Ishikawa (cell line): ENCODE measurements around the gene DAB1.

Source experiments
- CEBPB ChIP-seq: IDR thresholded peaks from 2 replicates; pipeline ENCODE4 v1.6.1; 2012
- EP300 ChIP-seq: IDR thresholded peaks from 2 replicates; pipeline ENCODE4 v1.6.1; 2012; ENCODE audit warnings: borderline replicate concordance

- TF ChIP-seq CEBPB (no peak), EP300 (no peak)
Observed at GRCh38 chr1:57422271-57423134, 1.4 kb downstream of the DAB1 start.
